Upper lobe of left lung (tissue), 4 donors: ENCODE measurements around the gene ADIRF.
"Not testable (repeated sequence)": the region's sequence is repeated elsewhere in the genome, so short reads cannot be mapped to it uniquely, and the experiment has no call there.

Experiments
- CTCF ChIP-seq, 6 experiments: fragments of 450-650 bp in 4 of 6; fragments of 200-600 bp in 2 of 6; sonication (generic) in 2 of 6; IDR thresholded peaks; one replicate each; pipeline ENCODE4 v1.5.1; 2016 to 2019; ENCODE audit warnings: antibody characterized with exemption in 6 of 6
- EP300 ChIP-seq, 4 donors: sonication (generic); formaldehyde crosslinking; IDR thresholded peaks; one replicate each; pipeline ENCODE4 v1.5.1; 2017; ENCODE audit warnings: antibody characterized with exemption in 4 of 4, control low read depth in 2 of 4
- POLR2A ChIP-seq, 4 donors: fragments of 450-650 bp; IDR thresholded peaks; one replicate each; pipeline ENCODE4 v1.5.1; 2016 to 2017; ENCODE audit warnings: antibody characterized with exemption in 4 of 4, mild to moderate bottlenecking in 2 of 4
- POLR2AphosphoS5 ChIP-seq, 2 donors: sonication (generic); formaldehyde crosslinking; IDR thresholded peaks; one replicate each; pipeline ENCODE4 v1.5.1; 2017; ENCODE audit warnings: antibody characterized with exemption in 2 of 2

- not testable (repeated sequence) for TF ChIP-seq POLR2A, EP300, CTCF, POLR2AphosphoS5 (IDR thresholded peaks at IDR 0.05)
These were observed 20.5 kb upstream of the ADIRF start for GRCh38 chr10:86947806-86948205.
